ENCODE measurements around the gene PLB1. TPM values are rescaled to one million over a fixed set of nuclear protein-coding genes. Genes with fewer than 3 reads are reported as not detected.

The PLB1 gene
- total and polyA plus RNA-seq, 3 experiments from 2014 or later = 0.16 to 0.39 (median 0.35) TPM

- peaks cover 0 to 4% of the 10 kb centered on the region in 2 donors for H3K27me3 Mint-ChIP-seq
- Histone ChIP-seq H3K9me3 (ENCODE audit: low read length) (no peaks in the 10 kb centered on the region), H3K4me1 (ENCODE audit: insufficient read depth, low read length) (peaks cover 2% of the 10 kb centered on the region), H3K4me3 (ENCODE audit: low read length) (no peak overlapping the region), H3K27ac (ENCODE audit: low read depth, low read length) (no peak overlapping the region), H3K27me3 (ENCODE audit: insufficient read depth, low read length, poor library complexity, severe bottlenecking) (no peaks in the 10 kb centered on the region), H3K36me3 (ENCODE audit: insufficient read depth, low read length) (no peaks in the 10 kb centered on the region)
- ChIA-PET CTCF (no interaction called here), POLR2A (no interaction called here)
- no peaks in the 10 kb centered on the region for H3K4me1 Mint-ChIP-seq
- no peak overlapping the region for H3K4me3 Mint-ChIP-seq
- peak overlapping the region in 1 of 8 donors; percentile 18 for H3K27ac Mint-ChIP-seq
- H3K36me3 Mint-ChIP-seq = no peaks in the 10 kb centered on the region
- H3K9me3 Mint-ChIP-seq = no peaks in the 10 kb centered on the region
- no peak for DNase-seq
Observed at GRCh38 chr2:28642796-28643195, 146.9 kb downstream of the PLB1 start.

DNA sequence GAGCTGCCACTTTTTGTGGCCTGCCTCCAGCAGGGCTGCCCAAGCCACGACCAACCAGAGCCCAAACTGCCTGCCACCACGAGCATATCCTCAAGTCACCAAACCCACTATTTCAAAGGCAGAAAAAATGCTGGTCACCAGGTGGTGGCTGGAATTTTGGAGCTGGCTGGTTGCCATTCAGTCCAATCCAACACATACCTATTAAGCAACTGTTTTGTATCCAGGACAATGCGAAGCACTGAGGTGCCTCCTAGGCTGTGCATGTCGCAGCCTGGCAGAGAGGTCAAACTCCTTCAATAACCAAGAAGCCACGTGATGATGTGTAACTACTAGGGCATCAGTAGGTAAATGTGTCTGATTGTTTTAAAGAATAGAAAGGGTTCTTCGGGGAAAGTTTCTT is 147.5 kb downstream of the PLB1 start:
- POLR2A ChIA-PET = no interaction called here
- Histone ChIP-seq H3K4me3 (ENCODE audit: low read length) (no peak overlapping the region), H3K36me3 (ENCODE audit: insufficient read depth, low read length) (no peaks in the 10 kb centered on the region), H3K27me3 (ENCODE audit: insufficient read depth, low read length, poor library complexity, severe bottlenecking) (no peaks in the 10 kb centered on the region), H3K4me1 (ENCODE audit: insufficient read depth, low read length) (no peaks in the 10 kb centered on the region), H3K9me3 (ENCODE audit: low read length) (no peaks in the 10 kb centered on the region), H3K27ac (ENCODE audit: low read depth, low read length) (no peak overlapping the region)
- CTCF ChIA-PET = no interaction called here
- no peaks in the 10 kb centered on the region for H3K4me1 Mint-ChIP-seq
- H3K9me3 Mint-ChIP-seq = no peaks in the 10 kb centered on the region
- H3K27ac Mint-ChIP-seq = peak overlapping the region in 1 of 8 donors; percentile 34
- DNase-seq = no peak
- peaks cover 0 to 4% of the 10 kb centered on the region in 2 donors for H3K27me3 Mint-ChIP-seq
- no peaks in the 10 kb centered on the region for H3K36me3 Mint-ChIP-seq
- no peak overlapping the region for H3K4me3 Mint-ChIP-seq

- peaks cover 0 to 1% (median 0%) of the 10 kb centered on the region in 3 donors for H3K4me1 Mint-ChIP-seq
- ChIA-PET CTCF (no interaction called here), POLR2A (no interaction called here)
- no peak overlapping the region for H3K27ac ChIP-seq (ENCODE audit: low read depth, low read length)
- peaks cover 0 to 4% of the 10 kb centered on the region in 2 donors for H3K27me3 Mint-ChIP-seq
- no peaks in the 10 kb centered on the region for H3K27me3 ChIP-seq (ENCODE audit: insufficient read depth, low read length, poor library complexity, severe bottlenecking)
- no peaks in the 10 kb centered on the region for H3K9me3 Mint-ChIP-seq
- DNase-seq = no peak
- no peak overlapping the region for H3K4me3 Mint-ChIP-seq
- no peaks in the 10 kb centered on the region for H3K4me1 ChIP-seq (ENCODE audit: insufficient read depth, low read length)
- H3K27ac Mint-ChIP-seq = peak overlapping the region in 2 of 8 donors; percentile 20 to 24
- H3K36me3 Mint-ChIP-seq = no peaks in the 10 kb centered on the region
- no peaks in the 10 kb centered on the region for H3K9me3 ChIP-seq (ENCODE audit: low read length)
- H3K36me3 ChIP-seq (ENCODE audit: insufficient read depth, low read length) = no peaks in the 10 kb centered on the region
- no peak overlapping the region for H3K4me3 ChIP-seq (ENCODE audit: low read length)
Observed at GRCh38 chr2:28643911-28644334, 148.1 kb downstream of the PLB1 start.

GRCh38 chr2:28644760-28645159 is 148.9 kb downstream of the PLB1 start:
- H3K4me1 ChIP-seq (ENCODE audit: insufficient read depth, low read length) = no peaks in the 10 kb centered on the region
- ChIA-PET CTCF (no interaction called here), POLR2A (no interaction called here)

GRCh38 chr2:28645553-28645952 is 149.7 kb downstream of the PLB1 start:
- ChIA-PET CTCF (no interaction called here), POLR2A (no interaction called here)
- Histone ChIP-seq H3K36me3 (ENCODE audit: insufficient read depth, low read length) (no peaks in the 10 kb centered on the region), H3K4me1 (ENCODE audit: insufficient read depth, low read length) (no peaks in the 10 kb centered on the region), H3K27ac (ENCODE audit: low read depth, low read length) (no peak overlapping the region), H3K27me3 (ENCODE audit: insufficient read depth, low read length, poor library complexity, severe bottlenecking) (no peaks in the 10 kb centered on the region), H3K4me3 (ENCODE audit: low read length) (no peak overlapping the region), H3K9me3 (ENCODE audit: low read length) (no peaks in the 10 kb centered on the region)
- no peaks in the 10 kb centered on the region for H3K9me3 Mint-ChIP-seq
- H3K27me3 Mint-ChIP-seq = no peaks in the 10 kb centered on the region
- DNase-seq = no peak
- H3K4me1 Mint-ChIP-seq = peaks cover 12 to 16% (median 12%) of the 10 kb centered on the region in 3 donors
- no peak overlapping the region for H3K4me3 Mint-ChIP-seq
- no peaks in the 10 kb centered on the region for H3K36me3 Mint-ChIP-seq
- peak overlapping the region in 2 of 8 donors; percentile 1 to 31 for H3K27ac Mint-ChIP-seq

More at GRCh38 chr2:28644760-28645159, 148.9 kb downstream of the PLB1 start:
- peaks cover 0 to 4% of the 10 kb centered on the region in 2 donors for H3K27me3 Mint-ChIP-seq
- peak overlapping the region in 1 of 8 donors; percentile 85 for H3K27ac Mint-ChIP-seq
- no peak for DNase-seq
- peaks cover 6 to 10% (median 6%) of the 10 kb centered on the region in 3 donors for H3K4me1 Mint-ChIP-seq
- no peaks in the 10 kb centered on the region for H3K27me3 ChIP-seq (ENCODE audit: insufficient read depth, low read length, poor library complexity, severe bottlenecking)
- H3K36me3 ChIP-seq (ENCODE audit: insufficient read depth, low read length) = no peaks in the 10 kb centered on the region
- H3K27ac ChIP-seq (ENCODE audit: low read depth, low read length) = no peak overlapping the region
- no peaks in the 10 kb centered on the region for H3K9me3 ChIP-seq (ENCODE audit: low read length)
- no peak overlapping the region for H3K4me3 ChIP-seq (ENCODE audit: low read length)
- no peaks in the 10 kb centered on the region for H3K9me3 Mint-ChIP-seq
- no peak overlapping the region for H3K4me3 Mint-ChIP-seq
- H3K36me3 Mint-ChIP-seq = no peaks in the 10 kb centered on the region

DNA sequence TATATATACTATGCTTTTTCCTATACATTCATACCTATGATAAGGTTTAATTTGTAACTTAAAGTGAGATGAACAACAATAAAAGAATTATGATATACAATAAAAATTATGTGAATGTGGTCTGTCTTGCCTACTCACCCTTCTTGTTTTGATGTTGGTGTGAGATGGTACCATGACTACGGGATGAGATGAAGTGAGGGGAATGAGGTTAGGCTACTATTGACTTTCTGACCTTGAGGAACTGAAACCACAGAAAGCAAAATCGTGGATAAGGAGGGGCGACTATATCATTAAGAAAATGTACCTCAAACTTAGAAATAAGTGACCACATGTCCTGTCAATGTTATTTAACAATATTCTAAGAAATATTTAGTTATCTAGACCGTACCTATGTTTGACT is 151.8 kb downstream of the PLB1 start:
- ChIA-PET POLR2A (no interaction called here), CTCF (no interaction called here)
- Histone ChIP-seq H3K4me3 (ENCODE audit: low read length) (no peak overlapping the region), H3K9me3 (ENCODE audit: low read length) (no peaks in the 10 kb centered on the region), H3K36me3 (ENCODE audit: insufficient read depth, low read length) (no peaks in the 10 kb centered on the region), H3K27me3 (ENCODE audit: insufficient read depth, low read length, poor library complexity, severe bottlenecking) (no peaks in the 10 kb centered on the region), H3K27ac (ENCODE audit: low read depth, low read length) (no peak overlapping the region), H3K4me1 (ENCODE audit: insufficient read depth, low read length) (no peaks in the 10 kb centered on the region)
- no peak for DNase-seq
- no peaks in the 10 kb centered on the region for H3K27me3 Mint-ChIP-seq
- H3K9me3 Mint-ChIP-seq = no peaks in the 10 kb centered on the region
- peaks cover 12 to 16% (median 12%) of the 10 kb centered on the region in 3 donors for H3K4me1 Mint-ChIP-seq
- H3K36me3 Mint-ChIP-seq = no peaks in the 10 kb centered on the region
- H3K4me3 Mint-ChIP-seq = no peak overlapping the region
- H3K27ac Mint-ChIP-seq = peak overlapping the region in 2 of 8 donors; percentile 17 to 48

DNA sequence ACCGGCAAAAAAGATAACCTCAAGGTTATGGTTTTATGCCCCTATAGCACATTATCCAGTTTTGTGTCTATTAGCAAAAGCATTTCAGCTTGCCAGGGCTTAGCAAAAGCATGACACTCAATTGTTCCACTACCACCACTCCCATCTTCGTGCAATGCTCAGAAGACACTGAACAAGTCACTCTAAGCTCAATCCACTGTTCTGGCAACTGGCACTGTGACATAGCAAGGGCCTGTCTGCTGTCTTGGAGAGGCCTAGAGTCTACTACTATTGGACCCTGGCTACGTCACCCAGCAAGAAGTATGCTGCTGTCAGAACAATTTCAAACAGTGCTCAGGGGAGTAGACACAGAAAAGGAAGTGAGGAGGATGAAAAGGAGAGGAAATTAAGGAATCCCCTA is 152.3 kb downstream of the PLB1 start:
- DNase-seq = no peak
- H3K4me3 ChIP-seq (ENCODE audit: low read length) = no peak overlapping the region
- no peaks in the 10 kb centered on the region for H3K27me3 ChIP-seq (ENCODE audit: insufficient read depth, low read length, poor library complexity, severe bottlenecking)
- no peaks in the 10 kb centered on the region for H3K4me1 ChIP-seq (ENCODE audit: insufficient read depth, low read length)
- Mint-ChIP-seq H3K27me3 (no peaks in the 10 kb centered on the region), H3K4me3 (no peak overlapping the region), H3K36me3 (no peaks in the 10 kb centered on the region), H3K4me1 (peaks cover 12 to 16% (median 12%) of the 10 kb centered on the region in 3 donors), H3K27ac (peak overlapping the region in 1 of 8 donors; percentile 40), H3K9me3 (no peaks in the 10 kb centered on the region)
- H3K36me3 ChIP-seq (ENCODE audit: insufficient read depth, low read length) = no peaks in the 10 kb centered on the region
- POLR2A ChIA-PET = no interaction called here
- CTCF ChIA-PET = no interaction called here
- no peaks in the 10 kb centered on the region for H3K9me3 ChIP-seq (ENCODE audit: low read length)
- H3K27ac ChIP-seq (ENCODE audit: low read depth, low read length) = no peak overlapping the region

DNA sequence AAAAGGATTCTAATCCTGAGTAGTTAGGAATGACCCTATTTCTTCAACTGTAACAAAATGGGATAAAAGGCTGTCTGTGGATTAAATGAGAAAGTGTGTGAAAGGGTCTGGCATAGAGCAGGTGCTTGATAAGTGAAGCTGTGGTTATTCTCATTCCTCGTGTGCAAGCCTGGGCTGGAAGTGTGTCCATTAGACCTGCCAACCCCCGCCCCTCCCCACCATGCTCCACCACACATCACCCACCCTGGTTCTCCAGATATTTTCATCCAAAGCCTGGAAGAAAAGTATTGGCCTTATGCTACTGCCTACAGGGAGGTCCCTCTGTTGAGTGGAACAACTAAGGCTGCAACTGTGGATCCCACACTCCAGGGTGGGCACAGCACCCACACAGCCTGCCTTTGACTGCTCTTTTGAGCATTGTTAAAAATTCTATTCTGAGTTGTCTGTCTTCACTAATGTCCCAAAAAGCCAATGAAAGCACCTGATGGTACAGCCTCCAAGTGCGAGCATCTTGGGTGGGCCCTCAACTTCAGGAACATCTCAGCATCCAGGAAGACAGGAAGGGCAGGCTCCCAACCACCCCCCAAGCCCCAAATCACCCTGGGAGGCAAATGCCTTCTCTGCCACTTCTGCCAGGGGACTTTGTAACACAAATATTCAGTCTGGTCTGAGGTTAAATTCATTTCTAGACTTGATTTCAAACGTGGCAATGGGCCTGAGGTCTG is 153.0 kb downstream of the PLB1 start:
- Mint-ChIP-seq H3K4me1 (peaks cover 12 to 16% (median 12%) of the 10 kb centered on the region in 3 donors), H3K27ac (peak overlapping the region in 6 of 8 donors; percentile 5 to 77 (median 60)), H3K36me3 (no peaks in the 10 kb centered on the region), H3K27me3 (no peaks in the 10 kb centered on the region), H3K9me3 (no peaks in the 10 kb centered on the region), H3K4me3 (no peak overlapping the region)
- H3K27ac ChIP-seq (ENCODE audit: low read depth, low read length) = no peak overlapping the region
- no peak overlapping the region for H3K4me3 ChIP-seq (ENCODE audit: low read length)
- ChIA-PET POLR2A (no interaction called here), CTCF (no interaction called here)
- H3K27me3 ChIP-seq (ENCODE audit: insufficient read depth, low read length, poor library complexity, severe bottlenecking) = no peaks in the 10 kb centered on the region
- no peaks in the 10 kb centered on the region for H3K36me3 ChIP-seq (ENCODE audit: insufficient read depth, low read length)
- DNase-seq = no peak
- no peaks in the 10 kb centered on the region for H3K4me1 ChIP-seq (ENCODE audit: insufficient read depth, low read length)
- H3K9me3 ChIP-seq (ENCODE audit: low read length) = no peaks in the 10 kb centered on the region
